Activated gamma-delta T cell treated with anti-CD3 and anti-CD28 coated beads, Interleukin-2, amount 50 U/mL, for 16 hours (primary cell): ENCODE data around the gene SMCP.

Experiments
- DNase-seq: peaks from one replicate; pipeline ENCODE4 v3.0.0-alpha.2; 2020; ENCODE audit warnings: low read depth

Gene SMCP

DNA sequence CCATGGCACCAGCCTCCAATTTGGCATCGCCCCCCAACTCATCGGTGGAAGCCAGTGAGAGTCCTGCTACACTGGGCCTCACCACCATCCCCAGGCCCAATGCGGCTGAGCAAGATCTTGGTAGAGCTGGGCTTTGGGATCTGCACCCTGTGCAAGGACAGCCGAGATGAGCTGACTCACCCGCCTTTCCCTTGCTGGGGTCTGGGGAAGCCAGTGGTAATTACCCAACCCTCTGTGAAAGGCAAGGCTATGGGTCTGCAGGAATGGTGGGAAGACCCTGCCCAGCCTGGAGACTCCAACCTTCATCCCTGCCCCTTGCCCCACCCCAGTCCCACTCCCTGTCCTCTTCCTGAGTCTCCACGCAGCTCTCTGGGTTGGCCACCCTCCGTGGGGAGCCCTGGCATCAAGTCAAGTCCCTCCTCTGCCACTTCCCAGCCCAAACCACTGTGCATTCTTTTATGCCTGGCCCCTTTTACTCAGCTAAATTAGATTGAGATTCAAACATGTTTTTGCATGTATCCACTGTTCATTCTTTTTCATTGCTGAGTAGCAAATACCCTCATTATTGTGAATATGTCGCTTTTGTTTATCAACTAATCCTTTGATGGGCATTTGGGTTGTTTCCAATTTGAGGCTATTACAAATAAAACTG lies 8.8 kb downstream of the SMCP start:
- DNase-seq, result no peak

DNA sequence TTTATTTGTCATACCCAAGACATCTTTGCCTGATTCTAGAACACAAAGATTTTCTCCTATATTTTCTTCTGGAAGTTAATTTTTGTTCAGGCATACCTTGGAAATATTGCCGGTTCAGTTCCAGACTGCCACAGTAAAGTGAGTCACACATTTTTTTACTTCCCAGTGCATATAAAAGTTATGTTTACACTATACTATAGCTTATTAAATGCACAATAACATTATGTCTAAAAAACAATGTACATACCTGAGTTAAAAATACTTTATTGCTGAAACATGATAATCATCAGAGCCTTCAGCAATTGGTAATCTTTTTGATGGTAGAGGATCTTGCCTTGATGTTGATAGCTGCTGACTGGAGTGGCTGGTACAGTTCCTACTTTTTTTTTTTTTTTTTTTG lies 10.0 kb downstream of the SMCP start:
- DNase-seq, result no peak

DNA sequence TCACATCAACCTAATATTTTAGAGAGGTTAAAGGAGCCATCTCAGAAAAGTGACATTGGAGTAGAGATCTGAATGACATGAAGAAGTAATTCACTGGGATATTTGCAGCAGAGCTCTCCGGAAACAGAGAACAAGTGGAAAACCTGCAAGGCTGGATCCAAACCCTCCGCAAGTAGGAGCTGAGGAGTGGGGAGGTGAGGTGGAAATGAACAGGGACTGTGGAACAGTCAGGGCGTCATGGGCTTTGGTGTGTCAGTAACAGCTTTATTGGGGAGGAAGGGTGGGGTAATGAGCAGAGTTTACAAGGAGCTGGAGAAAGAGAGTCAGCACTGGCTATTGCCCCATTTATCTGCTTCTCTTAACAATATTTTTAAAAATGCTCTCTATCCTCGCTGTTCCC lies 20.9 kb downstream of the SMCP start:
- no peak for DNase-seq

DNA sequence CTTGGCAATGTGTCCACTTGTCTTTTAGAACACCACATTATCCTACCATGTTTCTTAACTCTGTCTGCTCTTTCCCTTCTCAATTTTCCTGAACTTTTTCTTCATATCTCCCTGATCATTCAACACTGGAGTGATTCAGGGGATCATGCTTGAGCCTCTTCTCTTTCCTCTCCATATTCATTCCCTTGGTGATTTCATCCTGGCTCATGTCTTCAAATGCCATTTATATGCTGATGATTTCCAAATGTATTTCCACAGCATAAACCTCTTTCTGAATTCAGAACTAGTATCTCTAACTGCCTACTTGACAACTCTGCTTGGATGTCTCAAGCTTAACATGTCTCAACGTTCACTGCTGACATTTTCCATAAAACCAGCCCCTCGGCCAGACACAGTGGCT lies 21.8 kb downstream of the SMCP start:
- no peak for DNase-seq

DNA sequence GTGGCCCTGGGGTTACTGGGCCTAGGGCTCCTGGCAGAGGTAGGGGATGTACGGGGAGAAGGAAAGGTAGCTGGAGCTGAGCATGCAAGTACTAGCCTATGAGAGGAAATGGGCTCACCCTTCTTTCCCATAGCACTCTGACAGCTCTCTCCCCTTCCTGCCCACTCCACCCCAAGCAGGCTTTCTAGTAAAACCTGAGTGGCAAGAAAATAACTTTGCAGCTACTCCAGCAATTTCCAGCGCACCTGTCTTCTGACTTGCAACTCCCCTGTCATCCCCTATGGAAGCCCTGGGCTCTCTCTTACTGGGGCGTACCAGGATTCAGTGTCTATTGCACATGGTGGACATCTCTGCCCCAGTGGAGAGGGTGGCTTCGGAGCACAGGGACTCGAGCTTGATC lies 23.5 kb downstream of the SMCP start:
- no peak for DNase-seq

DNA sequence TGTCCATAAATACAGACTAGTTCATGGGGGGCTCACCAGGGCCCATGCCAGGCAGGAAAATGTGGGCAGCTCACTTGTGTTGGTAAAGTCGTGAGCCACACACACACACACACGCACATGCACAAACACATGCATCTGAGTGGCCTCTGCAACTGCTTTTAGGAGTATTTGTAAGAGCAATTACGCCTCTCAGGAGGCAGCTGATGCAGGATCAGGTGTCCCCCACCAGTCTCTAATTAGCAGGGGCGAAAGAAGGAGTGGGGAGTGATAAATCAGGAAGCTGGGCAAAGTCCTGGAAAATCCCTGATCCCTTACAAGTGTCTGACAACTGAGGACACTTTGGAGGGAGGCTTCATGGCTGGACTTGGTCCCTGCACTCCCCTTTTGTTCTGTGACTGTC lies 24.5 kb downstream of the SMCP start:
- DNase-seq, result no peak

DNA sequence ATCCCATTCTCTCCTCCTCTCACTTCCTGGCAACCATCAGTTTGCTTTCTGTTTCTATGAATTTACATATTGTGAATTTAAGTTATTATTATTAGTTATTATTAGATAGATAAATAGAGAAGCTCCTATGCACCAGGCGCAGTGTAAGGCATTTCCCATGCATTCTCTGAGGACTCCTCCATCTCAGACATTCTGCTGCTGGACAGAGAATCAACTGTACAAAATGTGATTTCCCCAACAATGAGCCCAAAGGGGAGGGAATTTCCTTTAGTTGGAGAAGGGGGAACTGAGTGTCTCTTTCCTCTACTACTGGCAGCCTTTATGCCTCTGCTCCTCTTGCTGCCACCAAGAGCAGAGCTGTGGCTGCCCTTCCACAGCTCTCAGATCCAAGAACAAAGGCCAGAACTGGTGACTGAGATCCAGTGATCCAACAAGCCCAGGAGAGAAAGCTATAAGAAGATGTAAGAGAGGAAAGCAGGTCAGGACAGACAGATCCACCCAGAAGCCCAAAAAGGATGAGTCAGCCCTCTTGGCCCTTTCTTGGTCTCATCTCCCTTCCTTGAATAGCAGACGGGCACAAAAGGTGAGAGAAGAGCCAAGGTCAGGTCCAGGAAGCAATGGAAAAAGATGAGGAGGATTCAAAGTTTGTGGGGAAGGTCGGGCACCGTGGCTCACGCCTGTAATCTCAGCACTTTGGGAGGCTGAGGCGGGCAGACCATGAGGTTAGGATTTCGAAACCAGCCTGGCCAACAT lies 26.7 kb downstream of the SMCP start:
- DNase-seq, result no peak

DNA sequence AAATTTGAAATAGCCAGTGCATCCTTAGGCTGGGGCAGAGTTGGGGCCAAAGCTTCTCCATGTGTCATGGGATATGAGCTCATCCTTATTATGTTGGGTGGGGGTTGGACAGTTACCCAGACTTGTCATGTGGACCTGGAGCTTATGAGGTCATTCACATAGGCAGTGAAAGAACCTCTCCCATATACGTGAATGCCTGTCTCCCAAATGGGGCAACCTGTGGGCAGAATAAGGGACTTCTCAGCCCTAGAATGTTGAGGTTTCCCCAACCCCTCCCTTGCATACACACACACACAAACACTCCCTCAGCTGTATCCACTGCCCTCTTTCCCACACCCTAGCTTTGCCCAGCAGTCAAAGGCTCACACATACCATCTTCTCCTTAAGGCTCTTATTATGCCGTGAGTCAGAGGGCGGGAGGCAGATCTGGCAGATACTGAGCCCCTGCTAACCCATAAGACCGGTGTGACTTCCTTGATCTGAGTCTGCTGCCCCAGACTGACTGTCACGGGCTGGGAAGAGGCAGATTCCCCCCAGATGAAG lies 28.0 kb downstream of the SMCP start:
- no peak for DNase-seq

DNA sequence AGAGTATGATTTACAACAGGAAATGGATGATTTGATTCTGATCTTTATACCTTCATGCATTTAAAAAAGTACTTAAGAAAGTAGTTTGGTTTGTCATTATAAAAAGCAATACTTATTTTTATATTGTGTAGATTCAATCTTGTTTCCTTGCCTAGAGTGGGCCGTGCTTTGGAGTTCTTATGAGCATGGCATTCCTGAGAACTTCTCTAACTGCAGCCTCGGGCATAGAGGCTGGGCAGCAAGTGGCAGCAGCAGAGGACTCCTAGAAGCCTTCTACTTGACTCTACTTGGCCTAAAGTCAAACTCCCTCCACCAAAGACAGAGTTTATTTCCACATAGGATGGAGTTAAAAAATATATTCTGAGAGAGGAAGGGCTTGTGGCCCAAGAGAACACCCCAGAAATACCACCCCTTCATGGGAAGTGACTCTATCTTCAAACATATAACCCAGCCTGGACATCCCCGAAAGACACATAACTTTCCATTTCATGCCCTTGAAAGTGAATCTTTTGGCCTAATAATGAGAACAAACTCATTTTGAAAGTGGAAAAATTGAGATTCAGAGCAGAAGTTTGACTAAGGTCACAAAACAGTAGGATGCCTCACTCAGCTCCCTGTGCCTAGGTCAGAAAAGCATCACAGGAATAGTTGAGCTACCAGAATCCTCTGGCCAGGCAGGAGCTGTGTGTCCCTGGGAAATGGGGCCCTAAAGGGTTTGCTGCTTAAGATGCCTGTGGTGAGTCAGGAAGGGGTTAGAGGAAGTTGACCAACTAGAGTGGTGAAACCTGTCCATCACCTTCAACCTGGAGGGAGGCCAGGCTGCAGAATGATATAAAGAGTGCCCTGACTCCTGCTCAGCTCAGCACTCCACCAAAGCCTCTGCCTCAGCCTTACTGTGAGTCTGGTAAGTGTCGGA lies 29.8 kb downstream of the SMCP start, which contains the start of gene IVL:
IVL (plus strand) TSS at position 861 of the 916 bp plus-strand sequence. CDS start 1,252 bp downstream, outside the sequence.
- no peak for DNase-seq

DNA sequence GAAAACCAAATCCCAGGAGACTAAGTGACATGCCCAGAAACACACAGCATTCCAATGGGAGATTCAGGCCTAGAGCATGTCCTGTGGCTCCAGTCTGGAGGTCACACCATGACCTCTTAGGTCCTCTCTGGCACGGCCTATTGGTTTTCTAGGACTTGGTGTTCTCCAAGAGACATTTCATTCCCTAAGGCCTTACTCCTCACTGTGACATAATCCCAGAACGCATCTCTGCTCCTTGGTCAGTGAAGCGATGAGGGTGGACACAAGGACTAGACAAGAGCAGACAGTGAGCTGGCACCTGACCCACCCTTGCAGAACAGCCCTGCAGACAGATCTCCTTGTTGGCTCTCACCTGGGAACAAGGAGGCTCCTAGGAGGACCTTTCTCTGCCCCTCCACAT lies 31.1 kb downstream of the SMCP start:
- DNase-seq, result no peak

DNA sequence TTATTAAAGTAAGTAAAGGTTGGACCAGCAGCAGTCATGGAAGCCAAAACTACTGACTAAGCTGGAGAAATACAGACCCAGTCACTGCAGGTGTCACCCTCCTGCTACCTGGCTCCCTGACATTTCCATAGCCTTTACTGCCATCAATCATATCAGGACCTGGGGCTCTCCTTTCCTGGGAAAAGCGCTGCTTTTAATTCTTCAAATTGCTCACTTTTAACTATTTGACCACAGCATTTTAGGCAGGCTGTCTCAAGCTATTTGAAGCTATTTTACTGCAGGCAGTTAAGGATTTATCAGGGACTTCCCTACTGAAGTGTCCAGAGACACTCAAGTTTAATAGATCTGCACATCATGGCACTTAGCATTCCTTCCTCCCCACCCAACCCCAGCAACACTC lies 34.3 kb downstream of the SMCP start:
- no peak for DNase-seq

DNA sequence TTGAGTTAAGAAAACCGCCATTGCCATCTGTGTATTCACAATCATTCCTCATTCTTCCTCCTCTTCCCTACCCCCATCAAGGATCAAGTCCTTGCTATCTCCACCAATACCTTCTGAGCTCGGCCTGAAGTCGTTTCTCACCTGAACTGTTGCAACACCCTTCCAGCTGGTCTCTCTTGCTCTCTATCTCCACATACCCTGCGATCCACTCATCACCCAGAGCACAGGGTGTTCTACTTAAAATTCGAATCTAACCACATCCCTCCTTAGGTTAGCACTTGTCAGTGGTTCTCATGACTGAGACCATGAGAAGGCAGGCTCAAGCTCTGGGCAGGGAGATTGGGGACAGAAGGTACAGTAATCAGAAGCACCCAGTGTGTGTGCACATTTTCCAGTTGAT lies 34.8 kb downstream of the SMCP start:
- no peak for DNase-seq

DNA sequence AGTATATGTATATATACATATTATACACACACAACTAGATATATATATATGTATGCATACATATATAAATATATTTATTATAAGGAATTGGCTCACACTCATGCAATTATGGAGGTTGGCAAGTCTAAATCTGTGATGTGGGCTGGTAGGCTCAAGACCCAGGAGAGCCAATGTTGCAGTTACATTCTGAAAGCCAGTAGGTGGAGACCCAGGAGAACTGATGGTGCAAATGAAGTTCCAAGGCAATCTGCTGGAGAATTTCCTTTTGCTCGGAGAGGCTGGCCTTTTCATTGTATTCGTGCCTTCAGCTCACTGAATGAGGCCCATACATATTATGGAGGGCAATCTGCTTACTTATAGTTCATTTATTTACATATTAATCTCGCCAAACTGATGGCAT lies 39.7 kb downstream of the SMCP start:
- no peak for DNase-seq

DNA sequence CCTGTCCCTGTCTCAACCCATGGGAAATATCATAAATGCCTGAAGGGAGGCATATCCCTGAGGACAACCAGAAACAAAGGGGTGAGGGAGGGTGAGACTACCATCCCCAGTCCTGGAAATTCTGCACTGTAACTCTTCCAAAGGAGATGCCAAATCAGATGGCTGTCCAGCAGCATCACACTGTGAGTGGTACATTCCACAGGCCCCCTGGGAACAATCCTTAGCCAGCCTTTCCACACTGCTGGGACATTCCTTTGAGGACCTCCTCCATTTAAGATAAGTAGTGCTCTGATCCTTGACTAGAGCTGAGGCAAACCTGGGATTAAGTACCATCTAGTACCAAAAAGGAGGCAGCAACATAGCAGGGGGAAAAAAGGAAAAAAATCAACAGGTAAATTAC lies 40.9 kb downstream of the SMCP start:
- DNase-seq, result no peak

DNA sequence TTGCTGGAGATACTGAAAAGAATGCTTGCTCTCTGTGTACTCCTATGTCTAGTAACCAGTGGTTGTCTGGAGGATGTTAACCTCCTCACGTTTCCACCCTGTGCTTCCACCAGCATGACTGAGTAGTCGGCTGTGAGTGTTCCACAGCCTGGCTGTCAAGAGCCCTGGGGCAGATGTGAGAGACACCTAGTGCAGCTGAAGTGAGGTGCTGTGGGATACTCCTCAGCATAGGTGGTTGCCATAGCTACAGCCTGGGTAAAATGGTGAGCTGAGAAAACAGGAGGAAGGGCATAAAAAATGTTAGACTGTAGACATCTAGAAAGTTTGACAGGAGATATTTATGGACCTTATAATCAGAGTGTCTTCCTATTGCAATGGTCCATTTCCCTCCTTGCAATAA lies 46.1 kb downstream of the SMCP start:
- DNase-seq, result no peak

DNA sequence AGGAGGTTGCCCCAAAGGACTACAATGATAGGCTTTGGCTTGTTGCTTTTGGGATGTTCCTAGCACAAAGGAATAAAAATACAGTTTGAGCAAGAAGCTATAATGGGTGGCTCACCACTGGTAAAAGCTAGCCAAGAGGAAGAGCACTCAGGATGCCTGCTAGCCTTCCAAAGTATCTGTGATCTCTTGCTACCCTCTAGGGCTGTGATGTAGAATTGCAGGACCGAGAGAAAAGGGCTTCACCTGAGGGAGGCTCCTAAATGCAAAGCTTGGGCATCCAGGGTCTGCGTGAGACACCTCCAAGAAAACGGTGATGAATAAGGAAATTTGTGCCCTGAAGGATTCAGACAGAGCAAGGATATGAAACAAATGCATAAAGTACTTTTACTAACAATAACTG lies 48.0 kb downstream of the SMCP start:
- DNase-seq, result no peak

DNA sequence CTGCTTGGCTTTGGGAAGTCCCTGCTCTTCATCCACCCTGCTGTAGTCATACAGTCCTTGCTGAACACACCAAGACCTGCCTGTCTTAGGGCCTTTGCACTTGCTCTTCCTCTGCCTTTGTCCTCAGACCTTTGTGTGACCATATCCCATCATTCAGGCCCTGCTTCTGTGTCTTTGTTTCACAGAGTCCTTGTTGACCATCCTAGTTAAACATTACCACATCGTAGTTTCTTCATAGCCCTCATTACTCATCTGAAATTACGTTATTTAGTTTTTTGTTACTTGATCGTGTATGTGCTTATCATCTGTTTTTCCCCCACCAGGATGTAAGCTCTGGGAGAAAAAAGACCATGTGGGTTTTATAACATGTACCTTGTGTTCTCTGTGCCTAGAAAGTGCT lies 50.5 kb downstream of the SMCP start:
- no peak for DNase-seq

DNA sequence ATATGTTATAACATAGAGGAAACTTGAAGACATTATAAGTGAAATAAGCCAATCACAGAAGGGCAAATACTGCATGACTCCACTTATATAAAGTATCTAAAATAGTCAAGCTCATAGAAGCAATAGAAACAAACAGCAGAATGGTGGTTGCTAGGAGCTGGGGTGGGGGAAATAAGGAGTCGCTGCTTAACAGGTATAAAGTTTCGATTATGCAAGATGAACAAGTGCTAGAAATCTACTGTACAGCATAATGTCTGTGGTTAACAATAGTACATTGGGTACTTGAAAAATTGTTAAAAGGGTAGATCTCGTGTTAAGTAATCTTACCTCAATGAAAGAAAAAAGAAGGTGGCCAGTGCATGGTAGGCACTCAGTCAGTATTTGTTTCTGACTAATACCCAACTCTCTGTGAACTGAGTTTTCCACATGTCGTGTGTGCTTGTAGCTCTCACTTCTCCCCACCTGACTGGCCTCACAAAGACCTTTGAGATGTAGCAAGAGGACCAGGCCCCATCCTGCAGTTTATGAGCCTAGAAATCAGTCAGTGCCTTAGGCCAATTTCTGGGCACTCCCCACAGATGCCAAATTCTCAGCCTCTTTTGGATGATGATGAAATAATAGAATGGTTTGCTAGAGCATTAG lies 54.2 kb downstream of the SMCP start:
- DNase-seq, result no peak

DNA sequence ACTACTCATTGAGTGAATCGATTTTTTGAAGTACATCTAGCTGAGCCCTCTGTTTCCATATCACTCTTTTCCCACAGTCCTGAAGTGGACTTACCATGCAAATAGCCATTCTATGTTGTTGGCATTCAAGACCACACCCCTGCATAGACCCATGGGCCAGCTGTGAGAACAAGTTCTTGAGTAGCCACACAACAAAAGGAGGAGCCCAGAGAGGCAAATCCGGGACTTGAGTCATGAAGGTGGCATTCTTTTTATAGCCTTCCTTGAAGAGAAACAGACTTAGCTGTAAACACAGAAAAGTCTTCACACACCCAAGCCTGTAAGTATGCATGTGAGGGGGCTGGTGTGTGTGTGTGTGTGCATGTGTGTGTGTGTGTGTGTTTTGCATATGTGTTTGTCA lies 55.1 kb downstream of the SMCP start:
- DNase-seq, result no peak
